HFFc6 (cell line): ENCODE results near the gene SLC35E1. TPM values are rescaled to one million over a fixed set of nuclear protein-coding genes. Genes with fewer than 3 reads are reported as not detected.

ENCODE experiments used
- DNase-seq: peaks from one replicate; pipeline ENCODE4 v3.0.0-alpha.2; 2018
- H3K27ac Mint-ChIP-seq: 2 replicates; pipeline ENCODE4 v1.8.0; 2020; ENCODE audit warnings: mild to moderate bottlenecking, mixed read lengths
- H3K27me3 Mint-ChIP-seq: 2 replicates; pipeline ENCODE4 v1.8.0; 2021; ENCODE audit warnings: mild to moderate bottlenecking, moderate library complexity, mixed read lengths; ENCODE audit not compliant: insufficient read depth
- H3K36me3 Mint-ChIP-seq: 2 replicates; pipeline ENCODE4 v1.8.0; 2021; ENCODE audit warnings: low read depth, mixed read lengths
- H3K4me1 Mint-ChIP-seq: 2 replicates; pipeline ENCODE4 v1.8.0; 2020; ENCODE audit warnings: low read depth, mixed read lengths
- H3K4me3 Mint-ChIP-seq: 2 replicates; pipeline ENCODE4 v1.8.0; 2020; ENCODE audit warnings: mild to moderate bottlenecking, moderate library complexity, mixed read lengths
- H3K9me3 Mint-ChIP-seq: 2 replicates; pipeline ENCODE4 v1.8.0; 2020; ENCODE audit warnings: mild to moderate bottlenecking, mixed read lengths
- CTCF ChIP-seq: fragments of 200-600 bp; sonication (generic); IDR thresholded peaks from 2 replicates; pipeline ENCODE4 v1.5.0; 2021; ENCODE audit warnings: antibody characterized with exemption, mild to moderate bottlenecking
- total RNA-seq, 6 experiments: library from RNA; stranded (reverse); fragmentation: NEBNext Ultra II Directional; extraction: Animal tissue kit (Norgen Biotek cat#: 25700); gene quantifications; 2 replicates in 1 of 6; 3 replicates in 5 of 6; pipeline ENCODE4 v1.2.3, GENCODE V29; 2021

Gene SLC35E1
- total RNA-seq, 6 experiments from 2014 or later = 44.2 to 67.1 (median 55.4) TPM

GRCh38 chr19:16504271-16504670 lies 67.9 kb downstream of the SLC35E1 start:
- Mint-ChIP-seq H3K4me1 (no peaks in the 10 kb centered on the region), H3K27me3 (no peaks in the 10 kb centered on the region), H3K4me3 (no peak overlapping the region), H3K36me3 (peaks cover 13% of the 10 kb centered on the region), H3K27ac (no peak overlapping the region), H3K9me3 (no peaks in the 10 kb centered on the region)
- no peak for TF ChIP-seq CTCF
- DNase-seq = no peak

Other genes starting within 250 kb of the SLC35E1 start
- 10 to 100 TPM; 26.4 to 36.8 (median 32.4) TPM for gene KLF2, start 247.6 kb downstream of the SLC35E1 start, total RNA-seq
- gene EPS15L1, start 100.4 kb downstream of the SLC35E1 start, total RNA-seq = 10 to 100 TPM; 27.3 to 29.6 (median 28.4) TPM
- not detected for gene CALR3, start 76.2 kb downstream of the SLC35E1 start, total RNA-seq
- 1 to 10 TPM; 2.9 to 4.7 (median 3.7) TPM for gene C19orf44, start 76.0 kb downstream of the SLC35E1 start, total RNA-seq
- gene CHERP, start 30.0 kb downstream of the SLC35E1 start, total RNA-seq = 10 to 100 TPM; 30.4 to 38.5 (median 34.6) TPM
- 1 to 10 TPM; 7.9 to 9.9 (median 8.8) TPM for gene MED26, start 55.8 kb upstream of the SLC35E1 start, total RNA-seq
- 10 to 100 TPM; 66.2 to 74.6 (median 71.9) TPM for gene SMIM7, start 87.7 kb upstream of the SLC35E1 start, total RNA-seq
- 1 to 10 TPM in 3 of 6 experiments, under 1 TPM in 3; 0.26 to 2.0 (median 1.0) TPM for gene TMEM38A, start 88.7 kb upstream of the SLC35E1 start, total RNA-seq
- not detected for gene NWD1, start 147.4 kb upstream of the SLC35E1 start, total RNA-seq